Activated CD4-positive, CD25-positive, alpha-beta regulatory T cell treated with anti-CD3 and anti-CD28 coated beads, Interleukin-2, amount 50 U/mL, for 24 hours (primary cell): ENCODE measurements around the gene FOXB1.
A peak's percentile ranks its signal among the peaks of the same experiment; 100 is the strongest.

ENCODE experiments used
- ATAC-seq, 2 donors: fragments of 150-1000 bp; cut with Tn5 transposase; one replicate each; pipeline ENCODE4 v1.10.0; 2021; ENCODE audit warnings: mild to moderate bottlenecking in 1 of 2, moderate library complexity in 1 of 2

Gene FOXB1

DNA sequence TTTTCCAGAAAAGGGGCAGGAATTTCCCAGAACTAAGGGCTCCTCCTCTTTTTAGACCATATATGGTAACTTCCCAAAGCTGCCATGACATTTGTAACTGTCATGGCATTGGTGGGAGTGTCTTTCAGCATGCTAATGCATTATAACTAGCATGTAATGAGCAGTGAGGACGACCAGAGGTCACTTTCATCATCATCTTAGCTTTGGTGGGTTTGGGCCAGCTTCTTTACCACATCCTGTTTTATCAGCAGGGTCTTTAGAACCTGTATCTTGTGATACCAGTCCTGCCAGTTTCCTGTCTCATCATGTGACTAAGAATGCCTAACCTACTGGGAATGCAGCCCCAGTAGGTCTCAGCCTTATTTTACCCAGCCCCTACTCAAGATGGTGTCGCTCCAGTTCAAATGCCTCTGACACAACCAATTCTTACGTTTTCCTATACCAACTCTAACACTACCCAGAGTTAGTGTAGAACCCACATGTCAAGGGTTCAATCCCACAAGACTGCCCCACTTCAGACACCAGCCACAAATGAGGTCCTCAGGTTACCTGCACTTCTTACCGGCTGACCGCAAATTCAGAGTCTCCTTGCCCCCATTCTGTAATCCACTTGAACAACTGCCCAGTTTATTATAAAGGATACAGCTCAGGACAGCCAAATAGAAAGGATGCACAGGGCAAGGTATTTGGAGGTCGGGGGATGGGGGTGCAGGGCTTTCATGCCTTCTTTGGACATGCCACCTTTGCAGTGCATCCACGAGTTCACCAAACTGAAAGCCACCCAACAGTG lies 17.7 kb downstream of the FOXB1 start:
- ATAC-seq: no peak

DNA sequence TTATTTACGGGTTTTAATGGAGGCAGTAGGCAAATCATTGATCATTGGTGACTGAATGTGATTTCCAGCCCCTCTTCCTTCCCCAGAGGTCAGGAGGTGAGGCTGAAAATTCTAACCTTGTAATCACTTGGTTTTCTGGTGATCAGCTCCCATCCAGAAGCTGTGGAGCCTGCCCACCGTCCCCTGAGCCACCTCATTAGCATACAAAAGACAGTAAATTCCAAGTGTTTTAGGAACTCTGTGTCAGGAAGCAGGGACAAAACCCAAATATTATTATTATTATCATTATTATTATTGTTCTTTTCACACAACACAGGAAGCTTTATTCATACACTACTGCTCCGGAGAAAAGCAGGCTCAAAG lies 18.2 kb downstream of the FOXB1 start:
- no peak for ATAC-seq

DNA sequence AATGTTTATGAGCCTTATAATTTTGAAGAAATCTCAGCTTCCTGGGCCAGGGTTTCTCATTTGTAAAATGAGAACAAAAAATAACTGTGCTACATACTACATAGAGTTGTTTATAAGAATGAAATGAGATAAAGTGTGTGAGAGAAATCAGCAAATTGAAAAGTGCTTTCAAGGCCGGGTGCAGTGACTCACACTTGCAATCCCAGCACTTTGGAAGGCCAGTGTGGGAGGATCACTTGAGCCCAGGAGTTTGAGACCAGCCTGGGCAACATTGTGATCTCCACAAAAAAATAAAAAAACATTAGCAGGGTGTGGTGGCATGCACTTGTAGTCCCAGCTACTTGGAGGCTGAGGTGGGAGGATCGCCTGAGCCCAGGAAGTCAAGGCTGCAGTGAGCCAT lies 22.4 kb downstream of the FOXB1 start:
- ATAC-seq: no peak

DNA sequence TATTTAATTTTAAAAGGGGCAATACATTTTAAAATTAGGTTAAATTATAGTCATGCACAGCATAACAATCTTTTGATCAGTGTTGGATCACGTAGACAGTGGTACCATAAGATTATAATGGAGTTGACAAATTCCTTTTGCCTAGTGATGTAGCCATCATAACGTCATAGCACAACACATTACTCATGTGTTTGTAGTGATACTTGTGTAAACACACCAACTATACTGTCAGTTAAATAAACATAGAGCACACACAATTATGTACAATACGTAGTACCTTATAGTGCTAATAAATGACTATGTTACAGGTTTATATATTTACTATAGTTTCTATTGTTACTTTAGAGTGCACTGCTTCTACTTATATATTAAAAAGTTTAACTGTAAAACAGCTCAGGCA lies 31.2 kb downstream of the FOXB1 start:
- no peak for ATAC-seq

DNA sequence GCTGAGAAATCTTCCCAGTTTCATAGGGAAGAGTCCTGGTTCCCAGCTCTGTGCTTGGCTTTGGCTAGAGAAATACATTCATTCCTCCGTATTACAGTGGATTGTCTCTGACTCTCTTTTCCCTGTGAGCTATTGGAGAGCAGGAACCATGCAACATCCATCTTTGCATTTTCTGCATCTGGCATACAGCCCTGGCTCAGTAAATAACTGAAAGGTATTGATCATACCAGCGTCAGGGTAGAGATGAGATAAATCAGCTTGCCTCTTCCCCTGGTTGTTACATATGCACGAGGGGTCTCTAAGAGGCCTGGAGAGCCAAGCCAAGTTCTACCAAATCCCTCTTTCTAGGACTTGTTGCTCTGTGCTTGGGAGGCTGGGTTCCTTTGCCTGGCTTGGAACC lies 35.2 kb downstream of the FOXB1 start:
- no peak for ATAC-seq

DNA sequence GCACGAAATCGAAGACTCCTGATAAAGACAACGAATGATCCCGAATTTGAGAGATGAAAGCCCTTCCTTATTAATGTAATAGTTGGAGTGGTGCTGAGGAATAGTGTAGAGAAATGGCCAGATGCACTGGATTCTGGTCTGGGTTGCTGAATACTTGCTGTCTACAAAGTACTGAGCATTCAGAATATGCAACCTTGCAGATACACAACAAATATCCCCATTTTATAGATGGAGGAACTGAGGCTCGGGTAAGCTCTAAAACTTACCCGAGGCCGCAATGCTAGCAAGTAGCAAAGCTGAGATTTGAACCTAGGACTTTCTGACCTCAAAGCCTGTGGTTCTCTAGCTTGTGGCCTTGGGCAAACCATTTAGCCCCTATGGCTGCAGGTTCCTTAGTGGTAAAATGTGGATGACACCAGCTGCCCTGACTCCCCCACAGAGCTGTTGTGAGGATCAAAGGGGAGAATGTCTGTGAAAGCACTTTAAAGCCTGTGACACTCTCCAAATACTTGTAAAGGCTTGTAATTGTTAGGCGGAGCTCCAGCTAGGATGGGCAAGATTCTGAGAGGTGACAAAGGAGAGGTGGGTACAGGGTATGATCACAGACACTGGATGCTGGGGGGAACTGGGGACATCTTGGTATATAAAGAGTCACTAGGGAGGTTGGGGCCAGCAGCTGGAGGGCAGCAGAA lies 39.8 kb downstream of the FOXB1 start:
- no peak for ATAC-seq

DNA sequence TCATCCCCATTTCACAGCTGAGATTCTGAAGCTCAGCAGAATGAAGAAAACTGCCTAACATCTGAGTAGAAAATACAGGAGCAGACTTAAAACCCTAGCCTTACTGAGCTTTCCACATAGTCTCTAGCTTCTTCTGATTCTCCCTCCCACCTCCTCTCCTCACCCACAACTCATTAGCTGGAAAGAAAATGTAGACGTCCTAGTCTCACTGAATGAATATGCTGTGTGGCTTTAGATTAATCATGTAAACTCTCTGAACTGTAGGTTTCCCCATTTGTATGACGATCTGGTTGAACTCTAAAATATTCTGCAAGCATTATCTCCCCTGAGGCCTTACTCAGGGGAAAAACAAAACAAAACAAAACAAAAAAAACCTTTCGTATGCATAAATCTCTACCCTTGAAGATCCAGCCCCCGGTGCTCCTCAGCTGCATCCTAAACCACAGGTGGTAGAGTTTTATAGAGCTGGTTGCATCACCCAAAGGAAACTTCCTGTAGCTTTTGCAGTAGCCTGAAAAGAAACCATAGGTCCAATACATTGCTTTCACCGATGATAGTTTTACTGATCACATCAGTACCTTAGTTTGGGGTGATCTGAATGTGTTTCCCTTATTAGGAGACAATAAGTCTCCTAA lies 40.6 kb downstream of the FOXB1 start:
- ATAC-seq: peak; percentile 46 to 74

DNA sequence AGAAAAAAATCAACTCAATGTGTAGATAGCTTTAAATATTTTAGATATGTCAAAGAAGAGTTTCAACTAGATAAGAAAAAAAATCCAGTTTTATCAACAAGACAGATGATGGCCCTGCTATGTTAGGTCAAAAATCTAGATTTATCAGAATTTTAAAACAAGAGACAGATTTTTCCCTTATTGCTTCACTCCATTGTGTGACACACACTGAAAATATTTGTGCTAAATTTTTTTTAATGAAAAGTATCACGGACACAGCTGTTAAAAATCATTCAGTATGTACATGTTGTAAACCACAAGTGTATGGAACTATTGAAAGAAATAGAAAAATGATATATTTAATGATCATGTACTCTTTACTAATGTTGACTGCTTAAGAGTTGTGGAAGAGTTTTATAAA lies 43.6 kb downstream of the FOXB1 start:
- ATAC-seq: no peak

DNA sequence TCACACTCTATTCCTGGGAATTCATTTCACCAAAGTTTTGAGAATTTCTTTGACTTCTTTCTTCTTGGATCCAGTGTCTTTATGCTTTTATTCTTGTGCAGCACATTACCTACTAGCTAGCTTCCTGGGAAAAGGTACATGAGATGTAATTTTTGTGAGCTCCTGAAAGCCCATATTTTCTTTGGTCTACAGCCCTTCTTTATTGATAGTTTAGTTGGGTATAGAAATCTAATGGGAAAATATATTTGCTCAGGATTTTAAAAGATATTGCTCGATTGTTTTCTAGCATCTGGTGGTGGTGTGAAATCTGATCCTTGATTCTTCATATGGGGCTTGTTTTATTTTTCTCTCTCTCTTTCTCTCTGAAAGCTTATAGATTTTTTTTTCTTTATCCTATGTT lies 45.8 kb downstream of the FOXB1 start:
- ATAC-seq: no peak

DNA sequence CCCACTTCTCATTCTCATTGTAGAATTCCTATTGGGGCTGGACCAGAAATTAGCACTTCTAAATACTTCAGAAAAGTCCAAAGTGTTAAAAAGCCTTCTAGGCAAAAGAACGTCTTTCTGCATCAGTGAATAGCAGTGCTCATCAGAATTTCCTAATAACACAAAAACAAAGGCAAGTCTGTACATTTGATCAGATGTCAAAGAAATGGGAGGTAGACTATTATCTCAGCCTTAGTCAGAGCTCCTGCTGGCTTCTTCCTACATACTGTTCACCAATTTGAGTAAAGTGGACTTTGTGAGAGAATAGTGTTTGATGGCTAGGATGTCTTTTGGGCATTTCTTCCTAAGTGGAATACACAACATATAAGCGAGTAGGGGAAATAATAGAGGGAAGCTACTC lies 48.7 kb downstream of the FOXB1 start:
- ATAC-seq: no peak

DNA sequence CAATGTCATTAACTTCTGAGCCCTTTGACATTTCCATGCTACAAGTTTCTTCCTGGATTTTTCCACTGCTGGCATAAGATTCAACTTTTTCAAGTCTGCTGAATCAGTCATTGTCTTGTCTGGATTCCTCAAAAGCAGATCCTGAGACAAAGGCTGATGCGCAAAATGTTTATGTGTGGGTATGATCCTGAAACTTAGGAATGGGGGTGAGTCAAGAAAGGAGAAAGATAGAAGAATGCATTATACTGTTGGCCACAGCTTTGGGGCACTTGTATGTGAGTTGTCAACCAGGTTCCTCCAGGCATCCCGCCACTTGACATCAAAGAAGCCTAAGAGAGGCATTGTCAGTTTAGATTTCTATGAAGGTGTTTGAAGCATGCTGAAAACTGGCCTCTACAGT lies 50.4 kb downstream of the FOXB1 start:
- no peak for ATAC-seq
